ENCODE results near the gene EXOC4.

DNA sequence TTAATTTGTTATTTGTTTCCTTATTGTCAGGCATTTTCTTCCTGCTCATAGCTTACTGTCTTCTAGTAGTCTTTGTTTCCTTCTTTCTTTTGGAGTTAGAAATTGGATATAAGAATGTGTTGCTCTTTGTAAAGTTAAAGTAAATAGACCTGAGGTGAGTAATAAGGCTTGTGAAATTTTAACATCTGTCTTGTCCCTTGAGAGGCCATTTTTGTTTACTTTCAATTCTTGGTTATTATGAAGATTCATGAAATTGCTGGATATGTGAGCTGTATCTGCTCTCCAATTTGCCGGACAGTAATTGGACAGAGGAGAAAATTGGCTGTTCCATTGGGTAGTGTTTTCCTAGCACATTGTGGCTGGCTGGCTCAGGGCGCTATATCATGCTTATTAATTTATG is 260.7 kb downstream of the EXOC4 start:
- no peak for TF ChIP-seq CTCF (IDR thresholded peaks at IDR 0.05)
- TF ChIP-seq POLR2A (IDR thresholded peaks at IDR 0.05): no peak
